Immature natural killer cell (primary cell): ENCODE results near the gene KIAA2012. TPM values are rescaled to one million over a fixed set of nuclear protein-coding genes. Genes with fewer than 3 reads are reported as not detected.
"Not testable (repeated sequence)": the region's sequence is repeated elsewhere in the genome, so short reads cannot be mapped to it uniquely, and the experiment has no call there.

Experiments
- DNase-seq, 3 donors: peaks; one replicate each; pipeline ENCODE4 v3.0.0; 2022; ENCODE audit warnings: mixed read lengths in 1 of 3
- H3K27ac Mint-ChIP-seq, 6 donors: one replicate each; pipeline ENCODE4 v1.8.0; 2020; ENCODE audit warnings: mixed read lengths in 6 of 6, mild to moderate bottlenecking in 5 of 6, inconsistent platforms in 4 of 6, moderate library complexity in 3 of 6
- H3K27me3 Mint-ChIP-seq, 3 donors: one replicate each; pipeline ENCODE4 v1.8.0; 2020 to 2021; ENCODE audit warnings: low read depth in 3 of 3, mild to moderate bottlenecking in 3 of 3, mixed read lengths in 3 of 3, moderate library complexity in 3 of 3, inconsistent platforms in 1 of 3
- H3K36me3 Mint-ChIP-seq, 3 donors: one replicate each; pipeline ENCODE4 v1.8.0; 2020; ENCODE audit warnings: mixed read lengths in 3 of 3, inconsistent platforms in 2 of 3, mild to moderate bottlenecking in 2 of 3
- H3K4me1 Mint-ChIP-seq, 2 donors: one replicate each; pipeline ENCODE4 v1.8.0; 2020; ENCODE audit warnings: inconsistent platforms in 2 of 2, mild to moderate bottlenecking in 2 of 2, mixed read lengths in 2 of 2, moderate library complexity in 1 of 2
- H3K4me3 Mint-ChIP-seq, 5 donors: one replicate each; pipeline ENCODE4 v1.8.0; 2020; ENCODE audit warnings: mild to moderate bottlenecking in 5 of 5, mixed read lengths in 5 of 5, inconsistent platforms in 3 of 5, moderate library complexity in 3 of 5
- H3K9me3 Mint-ChIP-seq, 6 donors: one replicate each; pipeline ENCODE4 v1.8.0; 2020; ENCODE audit warnings: mild to moderate bottlenecking in 6 of 6, mixed read lengths in 6 of 6, inconsistent platforms in 4 of 6, moderate library complexity in 3 of 6
- polyA plus RNA-seq, 3 donors: library from polyadenylated mRNA; unstranded; fragments of 300-500 nt; fragmentation: Illumina TruSeq; gene quantifications; one replicate each; pipeline ENCODE4 v1.2.3, GENCODE V29; 2021

The KIAA2012 gene
- polyA plus RNA-seq, 3 donors from 2014 or later: not detected

DNA sequence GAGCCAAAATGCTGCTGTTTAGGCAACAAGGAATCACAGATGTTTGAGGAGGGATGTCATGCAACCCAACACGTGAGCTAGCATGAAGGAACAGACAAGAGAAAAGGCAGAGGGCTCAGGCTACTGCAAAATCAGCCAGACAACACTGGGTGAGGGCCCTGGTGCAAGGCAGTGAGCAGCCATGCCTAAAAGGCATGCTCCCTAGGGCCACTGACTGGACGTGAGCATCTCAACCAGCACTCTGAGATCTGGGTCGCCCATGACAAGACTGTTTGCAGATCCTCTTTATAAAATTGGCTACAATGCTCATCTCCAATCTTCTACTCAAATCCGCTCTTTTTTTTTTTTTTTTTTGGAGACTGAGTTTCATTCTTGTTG, 49.1 kb downstream of the KIAA2012 start:
- no peak for DNase-seq
- H3K4me1 Mint-ChIP-seq: no peaks in the 10 kb centered on the region
- peaks cover 0 to 3% (median 0%) of the 10 kb centered on the region in 6 donors for H3K9me3 Mint-ChIP-seq
- no peak overlapping the region for H3K27ac Mint-ChIP-seq
- no peaks in the 10 kb centered on the region for H3K36me3 Mint-ChIP-seq
- H3K27me3 Mint-ChIP-seq: peaks cover 1 to 4% (median 1%) of the 10 kb centered on the region in 3 donors
- no peak overlapping the region for H3K4me3 Mint-ChIP-seq

DNA sequence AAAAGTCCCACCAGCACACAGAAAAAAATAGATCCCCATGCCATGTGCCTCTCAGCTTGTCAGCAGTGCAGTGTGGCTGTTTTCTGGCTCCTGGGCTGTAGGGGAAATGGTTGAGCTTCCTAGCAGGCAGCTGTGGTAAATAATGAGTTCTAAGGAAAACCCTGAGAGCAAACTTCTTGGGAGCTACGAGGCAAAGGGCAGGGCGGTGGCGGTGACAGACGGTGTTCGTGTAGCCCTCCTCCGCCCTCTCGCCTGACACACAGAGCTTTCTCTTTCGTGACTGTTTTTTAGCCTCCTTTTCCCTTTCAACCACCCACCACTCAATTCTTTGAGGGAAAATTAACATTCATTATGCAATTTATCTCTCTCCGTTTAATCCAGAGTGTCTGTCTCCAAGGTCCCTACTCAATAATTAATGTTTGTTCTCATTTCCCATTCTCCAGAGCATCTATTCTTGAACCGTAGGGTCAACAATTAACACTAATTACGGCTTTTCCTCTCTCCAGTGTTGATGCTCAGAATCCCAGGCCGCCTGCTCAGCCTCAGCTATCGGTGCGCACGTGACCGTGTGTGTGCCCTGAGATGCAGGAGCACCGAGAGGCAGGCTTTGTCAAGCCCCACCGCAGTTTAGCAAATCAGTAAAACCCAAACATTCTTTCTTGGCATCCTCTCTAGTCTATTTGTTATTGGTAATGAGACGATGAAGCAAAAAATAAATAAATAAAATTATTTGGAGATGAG, 50.1 kb downstream of the KIAA2012 start:
- peaks cover 0 to 3% (median 0%) of the 10 kb centered on the region in 6 donors for H3K9me3 Mint-ChIP-seq
- no peak overlapping the region for H3K27ac Mint-ChIP-seq
- H3K27me3 Mint-ChIP-seq: peaks cover 1 to 3% (median 2%) of the 10 kb centered on the region in 3 donors
- H3K4me1 Mint-ChIP-seq: no peaks in the 10 kb centered on the region
- no peak for DNase-seq
- no peak overlapping the region for H3K4me3 Mint-ChIP-seq
- no peaks in the 10 kb centered on the region for H3K36me3 Mint-ChIP-seq

GRCh38 chr2:202124286-202124685, 51.2 kb downstream of the KIAA2012 start:
- H3K4me1 Mint-ChIP-seq: no peaks in the 10 kb centered on the region
- H3K27ac Mint-ChIP-seq: no peak overlapping the region
- no peak for DNase-seq
- no peaks in the 10 kb centered on the region for H3K36me3 Mint-ChIP-seq
- H3K9me3 Mint-ChIP-seq: peaks cover 0 to 3% (median 0%) of the 10 kb centered on the region in 6 donors
- peaks cover 1 to 3% (median 2%) of the 10 kb centered on the region in 3 donors for H3K27me3 Mint-ChIP-seq
- no peak overlapping the region for H3K4me3 Mint-ChIP-seq

GRCh38 chr2:202127687-202128331, 54.8 kb downstream of the KIAA2012 start:
- H3K4me3 Mint-ChIP-seq: no peak overlapping the region
- no peaks in the 10 kb centered on the region for H3K36me3 Mint-ChIP-seq
- no peak overlapping the region for H3K27ac Mint-ChIP-seq
- H3K9me3 Mint-ChIP-seq: no peaks in the 10 kb centered on the region
- H3K4me1 Mint-ChIP-seq: no peaks in the 10 kb centered on the region
- no peak for DNase-seq
- peaks cover 1 to 9% (median 2%) of the 10 kb centered on the region in 3 donors for H3K27me3 Mint-ChIP-seq

- Mint-ChIP-seq H3K27me3 (peaks cover 0 to 9% (median 2%) of the 10 kb centered on the region in 3 donors), H3K4me1 (no peaks in the 10 kb centered on the region), H3K27ac (no peak overlapping the region), H3K36me3 (no peaks in the 10 kb centered on the region), H3K4me3 (no peak overlapping the region), H3K9me3 (no peaks in the 10 kb centered on the region)
- no peak for DNase-seq
Observed at GRCh38 chr2:202129841-202130240, 56.8 kb downstream of the KIAA2012 start.

DNA sequence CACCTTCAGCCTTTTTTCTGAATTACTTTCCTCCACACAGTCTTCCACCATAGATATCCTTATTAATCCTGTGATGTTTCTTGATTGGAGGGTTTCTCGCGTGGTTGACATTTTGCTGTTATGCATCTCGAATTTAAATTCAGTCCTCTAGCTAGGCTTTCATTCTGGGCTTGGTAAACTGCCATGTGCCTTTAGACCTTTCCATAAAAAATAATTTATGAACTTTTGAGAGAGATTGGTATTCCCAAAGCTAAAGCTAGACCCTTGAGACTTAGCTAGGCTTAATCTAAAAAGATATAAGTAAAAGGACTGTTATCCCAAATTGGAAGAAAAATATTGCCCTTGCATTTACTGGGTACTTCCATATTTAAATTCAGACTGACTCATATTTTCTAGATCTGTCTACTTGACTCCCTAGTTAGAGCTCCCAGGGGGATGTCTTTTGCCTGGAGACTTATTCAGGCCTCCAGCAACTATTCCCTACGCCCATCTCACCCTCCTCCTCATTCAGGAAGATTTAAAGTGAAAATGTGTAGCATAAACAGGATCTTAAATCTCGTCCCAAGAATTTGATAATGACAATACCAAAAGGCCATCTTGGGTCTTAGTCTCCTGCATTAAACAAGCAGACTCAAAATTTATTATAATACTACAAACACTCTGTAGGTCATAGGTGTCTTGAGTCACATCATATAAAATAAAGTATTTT, 60.3 kb downstream of the KIAA2012 start:
- Mint-ChIP-seq H3K27me3 (peaks cover 0 to 12% (median 0%) of the 10 kb centered on the region in 3 donors), H3K4me3 (no peak overlapping the region), H3K36me3 (no peaks in the 10 kb centered on the region), H3K4me1 (no peaks in the 10 kb centered on the region), H3K27ac (no peak overlapping the region), H3K9me3 (no peaks in the 10 kb centered on the region)
- no peak for DNase-seq

DNA sequence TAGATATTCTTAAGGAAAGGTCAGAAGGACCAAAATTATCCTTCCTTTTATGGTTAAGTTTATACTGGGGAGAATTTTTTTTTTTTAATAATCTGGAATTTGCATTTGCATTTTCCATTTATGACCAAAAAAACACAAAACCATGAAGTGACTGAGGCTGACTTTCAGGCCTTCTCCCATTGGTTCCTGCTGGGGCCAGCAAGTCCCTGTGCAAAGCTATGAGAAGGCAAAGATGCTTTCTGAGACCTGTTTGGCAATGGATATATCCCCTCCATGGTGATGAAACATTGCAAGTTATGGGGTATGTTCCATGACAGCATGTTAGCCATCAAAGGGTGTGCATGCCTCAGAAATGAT, 60.8 kb downstream of the KIAA2012 start:
- Mint-ChIP-seq H3K4me3 (no peak overlapping the region), H3K4me1 (no peaks in the 10 kb centered on the region), H3K36me3 (no peaks in the 10 kb centered on the region), H3K27ac (no peak overlapping the region), H3K9me3 (no peaks in the 10 kb centered on the region), H3K27me3 (peaks cover 0 to 12% (median 0%) of the 10 kb centered on the region in 3 donors)
- DNase-seq: no peak

- no peaks in the 10 kb centered on the region for H3K4me1 Mint-ChIP-seq
- H3K4me3 Mint-ChIP-seq: no peak overlapping the region
- no peak overlapping the region for H3K27ac Mint-ChIP-seq
- DNase-seq: no peak
- H3K27me3 Mint-ChIP-seq: peaks cover 0 to 8% (median 0%) of the 10 kb centered on the region in 3 donors
- H3K9me3 Mint-ChIP-seq: no peaks in the 10 kb centered on the region
- no peaks in the 10 kb centered on the region for H3K36me3 Mint-ChIP-seq
Observed at GRCh38 chr2:202135091-202135874, 62.2 kb downstream of the KIAA2012 start.

- DNase-seq, H3K4me3 Mint-ChIP-seq, H3K36me3 Mint-ChIP-seq, H3K27me3 Mint-ChIP-seq, H3K27ac Mint-ChIP-seq, H3K4me1 Mint-ChIP-seq, H3K9me3 Mint-ChIP-seq: not testable (repeated sequence)
Observed at GRCh38 chr2:202136039-202136438, 63.0 kb downstream of the KIAA2012 start.

DNA sequence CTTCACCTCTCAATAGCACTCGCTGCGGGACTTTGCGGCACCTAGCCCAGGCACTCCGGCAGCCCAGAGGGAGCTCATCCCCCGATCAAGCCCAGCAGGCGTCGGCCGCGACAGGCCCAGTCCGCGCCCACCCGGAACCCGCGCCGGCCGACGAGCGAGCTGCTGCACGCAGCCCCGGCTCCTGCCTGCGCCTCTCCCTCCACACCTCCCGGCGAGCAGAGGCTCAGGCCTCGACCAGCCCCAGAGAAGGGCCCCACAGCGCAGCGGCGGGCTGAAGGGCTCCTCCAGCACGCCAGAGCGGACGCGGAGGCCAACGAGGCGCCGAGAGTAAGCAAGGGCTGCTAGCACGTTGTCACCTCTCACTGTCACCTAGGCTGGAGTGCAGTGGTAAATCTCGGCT, 63.5 kb downstream of the KIAA2012 start:
- no peak for DNase-seq
- H3K36me3 Mint-ChIP-seq: no peaks in the 10 kb centered on the region
- H3K27ac Mint-ChIP-seq: no peak overlapping the region
- peaks cover 0 to 6% (median 0%) of the 10 kb centered on the region in 3 donors for H3K27me3 Mint-ChIP-seq
- no peaks in the 10 kb centered on the region for H3K9me3 Mint-ChIP-seq
- H3K4me1 Mint-ChIP-seq: no peaks in the 10 kb centered on the region
- H3K4me3 Mint-ChIP-seq: no peak overlapping the region

GRCh38 chr2:202140522-202141252, 67.6 kb downstream of the KIAA2012 start:
- H3K27ac Mint-ChIP-seq: no peak overlapping the region
- H3K9me3 Mint-ChIP-seq: no peaks in the 10 kb centered on the region
- no peak overlapping the region for H3K4me3 Mint-ChIP-seq

GRCh38 chr2:202141329-202141947, 68.4 kb downstream of the KIAA2012 start:
- no peak overlapping the region for H3K27ac Mint-ChIP-seq
- no peaks in the 10 kb centered on the region for H3K36me3 Mint-ChIP-seq
- no peaks in the 10 kb centered on the region for H3K9me3 Mint-ChIP-seq
- H3K4me1 Mint-ChIP-seq: no peaks in the 10 kb centered on the region
- peaks cover 0 to 9% (median 2%) of the 10 kb centered on the region in 3 donors for H3K27me3 Mint-ChIP-seq
- H3K4me3 Mint-ChIP-seq: no peak overlapping the region
- no peak for DNase-seq

More at GRCh38 chr2:202140522-202141252, 67.6 kb downstream of the KIAA2012 start:
- Mint-ChIP-seq H3K36me3 (no peaks in the 10 kb centered on the region), H3K4me1 (no peaks in the 10 kb centered on the region), H3K27me3 (peaks cover 0 to 12% (median 2%) of the 10 kb centered on the region in 3 donors)
- no peak for DNase-seq

- no peaks in the 10 kb centered on the region for H3K36me3 Mint-ChIP-seq
- H3K9me3 Mint-ChIP-seq: no peaks in the 10 kb centered on the region
- H3K4me3 Mint-ChIP-seq: no peak overlapping the region
- H3K27me3 Mint-ChIP-seq: peaks cover 4 to 9% (median 5%) of the 10 kb centered on the region in 3 donors
- DNase-seq: no peak
- H3K27ac Mint-ChIP-seq: no peak overlapping the region
- H3K4me1 Mint-ChIP-seq: no peaks in the 10 kb centered on the region
Observed at GRCh38 chr2:202142540-202142939, 69.5 kb downstream of the KIAA2012 start.
